CD4-positive, alpha-beta T cell (primary cell): ENCODE results near the gene GALNT10. TPM values are rescaled to one million over a fixed set of nuclear protein-coding genes. Genes with fewer than 3 reads are reported as not detected.

Experiments
- ATAC-seq: fragments of 200-7000 bp; cut with Tn5 transposase; one replicate; pipeline ENCODE4 v1.10.0; 2022; ENCODE audit warnings: mild to moderate bottlenecking; ENCODE audit not compliant: poor library complexity
- CTCF ChIA-PET: fragments of 350-600 bp; sonication (Branson Sonifier 250); formaldehyde crosslinking; loops from one replicate; lab custom pipeline; 2021; ENCODE audit warnings: antibody characterized with exemption, inconsistent platforms; lab: Charles Lee
- POLR2A ChIA-PET: fragments of 350-600 bp; sonication (Branson Sonifier 250); formaldehyde crosslinking; loops from one replicate; lab custom pipeline; 2021; ENCODE audit warnings: antibody characterized with exemption, inconsistent platforms; lab: Charles Lee
- DNase-seq, 14 experiments: peaks; one replicate each; pipeline ENCODE4 v3.0.0-alpha.2; 2013 to 2020; ENCODE audit warnings: mixed read lengths in 2 of 14
- H3K27ac ChIP-seq, 2 donors: one replicate each; pipeline versions ENCODE4 v1.5.1 to v1.7.0; 2013; ENCODE audit warnings: low read length in 2 of 2, low read depth in 1 of 2, mild to moderate bottlenecking in 1 of 2
- H3K27me3 ChIP-seq, 2 experiments: 1 replicate in 1 of 2; 2 replicates in 1 of 2; pipeline versions ENCODE4 v1.6.1 to v1.7.0; 2013; ENCODE audit warnings: low read length in 2 of 2, control low read depth in 1 of 2, mild to moderate bottlenecking in 1 of 2, moderate library complexity in 1 of 2; ENCODE audit not compliant: insufficient read depth in 2 of 2, control insufficient read depth in 1 of 2
- H3K36me3 ChIP-seq: one replicate; pipeline ENCODE4 v1.6.1; 2013; ENCODE audit warnings: low read length, control low read depth; ENCODE audit not compliant: insufficient read depth
- H3K4me1 ChIP-seq: one replicate; pipeline ENCODE4 v1.6.1; 2013; ENCODE audit warnings: low read length, control low read depth; ENCODE audit not compliant: insufficient read depth
- H3K4me3 ChIP-seq: one replicate; pipeline ENCODE4 v1.5.1; 2013; ENCODE audit warnings: mild to moderate bottlenecking, low read length, moderate library complexity
- H3K9me3 ChIP-seq, 2 experiments: 1 replicate in 1 of 2; 2 replicates in 1 of 2; pipeline versions ENCODE4 v1.6.1 to v1.7.0; 2013; ENCODE audit warnings: low read length in 2 of 2, mild to moderate bottlenecking in 2 of 2, control low read depth in 1 of 2, moderate library complexity in 1 of 2; ENCODE audit not compliant: control insufficient read depth in 1 of 2, insufficient read depth in 1 of 2
- H3K27ac Mint-ChIP-seq: one replicate; pipeline ENCODE4 v1.8.0; 2020; ENCODE audit warnings: mixed read lengths
- H3K27me3 Mint-ChIP-seq: one replicate; pipeline ENCODE4 v1.8.0; 2021; ENCODE audit warnings: mixed read lengths
- H3K36me3 Mint-ChIP-seq: one replicate; pipeline ENCODE4 v1.8.0; 2021; ENCODE audit warnings: low read depth, mixed read lengths
- H3K4me1 Mint-ChIP-seq: one replicate; pipeline ENCODE4 v1.8.0; 2021; ENCODE audit warnings: low read depth, mixed read lengths
- H3K4me3 Mint-ChIP-seq: one replicate; pipeline ENCODE4 v1.8.0; 2020; ENCODE audit warnings: mild to moderate bottlenecking, mixed read lengths
- H3K9me3 Mint-ChIP-seq: one replicate; pipeline ENCODE4 v1.8.0; 2020; ENCODE audit warnings: mixed read lengths
- CTCF ChIP-seq: fragments of 200-600 bp; IDR thresholded peaks from one replicate; pipeline ENCODE4 v1.8.0; 2022; ENCODE audit warnings: antibody characterized with exemption, mild to moderate bottlenecking
- intact Hi-C, 2 experiments: fragments of 100-400 bp; cut with DNase I in 1 of 2; cut with micrococcal nuclease in 1 of 2; formaldehyde crosslinking; loops; one replicate each; pipeline versions ENCODE4 v1.15.1 to v1.9.0; 2023 to 2025; cut with DNase I, micrococcal nuclease
- total RNA-seq, 174 experiments: library from RNA in 2 of 174; stranded (reverse) in 2 of 174; gene quantifications; one replicate each; pipeline ENCODE4 v1.2.3 and lab custom pipeline; 2021 to 2026

Gene GALNT10
- total RNA-seq, 2 experiments from 2014 or later: 21.7 to 23.0 TPM

DNA sequence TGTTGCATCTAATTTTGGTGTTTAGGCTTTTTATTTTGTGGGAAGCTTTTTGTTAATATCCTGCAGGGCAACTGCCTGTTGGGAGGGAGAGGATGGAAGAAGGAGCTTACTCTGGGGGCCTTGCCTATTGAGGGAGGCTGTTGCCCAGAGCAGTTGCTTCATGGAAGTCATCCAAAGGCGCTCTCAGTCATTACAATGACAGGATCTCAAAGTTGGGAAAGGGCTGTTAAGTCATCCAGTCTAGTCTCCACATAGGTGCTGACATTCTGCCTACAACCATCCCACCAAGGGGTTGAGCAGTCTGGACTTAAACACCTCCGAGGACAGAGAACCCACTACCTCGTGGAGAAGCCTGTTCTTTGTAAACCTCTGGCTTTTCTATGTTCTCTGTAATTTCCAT is 268.5 kb downstream of the GALNT10 start:
- Histone ChIP-seq H3K27me3 (no peaks in the 10 kb centered on the region), H3K36me3 (peaks cover 60% of the 10 kb centered on the region), H3K4me3 (no peak overlapping the region), H3K9me3 (no peaks in the 10 kb centered on the region), H3K4me1 (no peaks in the 10 kb centered on the region), H3K27ac (no peak overlapping the region)
- DNase-seq (no peak), ATAC-seq (no peak)
- POLR2A ChIA-PET: no interaction called here
- CTCF ChIA-PET: no interaction called here
- Mint-ChIP-seq H3K9me3 (no peaks in the 10 kb centered on the region), H3K4me1 (no peaks in the 10 kb centered on the region), H3K4me3 (no peak overlapping the region), H3K36me3 (peaks cover 74% of the 10 kb centered on the region), H3K27me3 (no peaks in the 10 kb centered on the region), H3K27ac (no peak overlapping the region)
- TF ChIP-seq CTCF: no peak
- intact Hi-C loops: no loop called here

DNA sequence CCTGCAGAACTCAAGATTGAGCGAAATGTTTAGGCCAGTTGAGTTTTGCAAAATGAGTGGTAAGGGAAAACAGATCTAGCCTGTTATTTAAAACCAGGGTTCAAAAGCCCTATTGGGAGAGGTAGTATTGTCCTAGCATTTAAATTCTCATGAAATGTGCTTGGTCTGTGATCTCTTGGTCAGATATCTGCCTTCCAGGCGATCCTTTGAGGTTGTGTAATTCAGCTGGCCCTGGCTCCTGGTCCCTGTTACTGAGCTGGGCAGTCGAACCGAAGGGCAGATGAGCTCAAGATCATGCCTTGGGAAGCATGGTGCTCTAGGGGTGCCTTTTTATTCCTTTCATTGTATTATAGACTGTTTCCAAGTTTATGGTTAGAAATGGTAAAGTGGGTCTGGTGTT is 269.6 kb downstream of the GALNT10 start:
- intact Hi-C loops: loop anchor here in 1 of 2 experiments (10.0 kb wide), 2 partner anchors 145 to 685 kb away; no protein-coding TSS in a partner anchor
- no peak overlapping the region for H3K4me3 Mint-ChIP-seq
- POLR2A ChIA-PET: no interaction called here

GRCh38 chr5:154461531-154461930 is 271.0 kb downstream of the GALNT10 start:
- ATAC-seq (no peak), DNase-seq (no peak)
- no peak overlapping the region for H3K27ac ChIP-seq
- H3K4me1 ChIP-seq: no peaks in the 10 kb centered on the region
- H3K36me3 ChIP-seq: peaks cover 36% of the 10 kb centered on the region
- Mint-ChIP-seq H3K36me3 (peaks cover 49% of the 10 kb centered on the region), H3K4me3 (no peak overlapping the region), H3K27me3 (no peaks in the 10 kb centered on the region), H3K27ac (no peak overlapping the region), H3K9me3 (no peaks in the 10 kb centered on the region), H3K4me1 (no peaks in the 10 kb centered on the region)
- H3K9me3 ChIP-seq: no peaks in the 10 kb centered on the region
- no peak for TF ChIP-seq CTCF
- intact Hi-C loops: loop anchor here in 1 of 2 experiments (10.0 kb wide), 2 partner anchors 143 to 683 kb away; no protein-coding TSS in a partner anchor
- H3K4me3 ChIP-seq: no peak overlapping the region
- ChIA-PET POLR2A (no interaction called here), CTCF (no interaction called here)
- H3K27me3 ChIP-seq: no peaks in the 10 kb centered on the region

More for the DNA sequence above, 269.6 kb downstream of the GALNT10 start:
- no peaks in the 10 kb centered on the region for H3K27me3 Mint-ChIP-seq
- Histone ChIP-seq H3K36me3 (peaks cover 50% of the 10 kb centered on the region), H3K4me3 (no peak overlapping the region), H3K27ac (no peak overlapping the region), H3K27me3 (no peaks in the 10 kb centered on the region), H3K9me3 (no peaks in the 10 kb centered on the region), H3K4me1 (no peaks in the 10 kb centered on the region)
- H3K4me1 Mint-ChIP-seq: no peaks in the 10 kb centered on the region
- peaks cover 63% of the 10 kb centered on the region for H3K36me3 Mint-ChIP-seq
- H3K9me3 Mint-ChIP-seq: no peaks in the 10 kb centered on the region
- ATAC-seq (no peak), DNase-seq (no peak)
- TF ChIP-seq CTCF: no peak
- no peak overlapping the region for H3K27ac Mint-ChIP-seq
- CTCF ChIA-PET: no interaction called here
